BLaER1 (cell line): ENCODE measurements around the gene RNF180.
"Not testable (repeated sequence)": the region's sequence is repeated elsewhere in the genome, so short reads cannot be mapped to it uniquely, and the experiment has no call there.

Experiments
- H3K27ac ChIP-seq: shearing (Covaris generic); formaldehyde crosslinking; 2 replicates; pipeline ENCODE4 v1.8.1; 2022
- H3K27me3 ChIP-seq: shearing (Covaris generic); formaldehyde crosslinking; 2 replicates; pipeline ENCODE4 v1.8.1; 2022
- H3K36me3 ChIP-seq: shearing (Covaris generic); formaldehyde crosslinking; 2 replicates; pipeline ENCODE4 v1.8.1; 2022
- H3K4me1 ChIP-seq: shearing (Covaris generic); formaldehyde crosslinking; 2 replicates; pipeline ENCODE4 v1.8.1; 2022
- H3K4me2 ChIP-seq: shearing (Covaris generic); formaldehyde crosslinking; 2 replicates; pipeline ENCODE4 v1.8.1; 2022
- H3K4me3 ChIP-seq: shearing (Covaris generic); formaldehyde crosslinking; 2 replicates; pipeline ENCODE4 v1.8.1; 2022
- H3K9ac ChIP-seq: shearing (Covaris generic); formaldehyde crosslinking; 2 replicates; pipeline ENCODE4 v1.8.1; 2022
- H3K9me3 ChIP-seq: shearing (Covaris generic); formaldehyde crosslinking; 2 replicates; pipeline ENCODE4 v1.8.1; 2022
- H4K20me1 ChIP-seq: shearing (Covaris generic); formaldehyde crosslinking; 2 replicates; pipeline ENCODE4 v1.8.1; 2022
- Cebpa-rat ChIP-seq: shearing (Covaris generic); IDR thresholded peaks from 2 replicates; pipeline ENCODE4 v1.8.1; 2022

The RNF180 gene

DNA sequence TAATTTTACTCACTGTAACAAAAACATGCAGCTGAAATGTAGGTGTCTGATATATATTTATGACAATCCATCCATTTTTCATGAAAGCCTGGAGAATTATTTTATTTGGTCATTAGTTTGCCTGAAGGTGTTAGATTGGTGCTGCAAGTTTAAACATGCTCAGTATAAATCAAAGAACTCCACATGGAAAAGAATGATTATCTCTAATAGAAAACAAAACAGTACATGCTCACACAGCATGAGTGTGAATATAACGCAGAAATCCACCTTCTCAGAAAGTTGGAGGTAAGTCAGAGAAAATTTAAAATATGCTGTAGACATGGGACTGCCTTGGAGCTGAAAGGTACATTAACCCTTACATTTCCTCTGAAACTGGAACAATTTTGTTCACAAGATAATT is 174.7 kb downstream of the RNF180 start:
- Histone ChIP-seq H3K4me2 (no peak overlapping the region), H4K20me1 (no peaks in the 10 kb centered on the region), H3K27ac (no peak overlapping the region), H3K9me3 (no peaks in the 10 kb centered on the region), H3K9ac (no peak overlapping the region), H3K27me3 (no peaks in the 10 kb centered on the region), H3K36me3 (no peaks in the 10 kb centered on the region), H3K4me3 (no peak overlapping the region), H3K4me1 (no peaks in the 10 kb centered on the region)
- no peak for TF ChIP-seq Cebpa-rat

DNA sequence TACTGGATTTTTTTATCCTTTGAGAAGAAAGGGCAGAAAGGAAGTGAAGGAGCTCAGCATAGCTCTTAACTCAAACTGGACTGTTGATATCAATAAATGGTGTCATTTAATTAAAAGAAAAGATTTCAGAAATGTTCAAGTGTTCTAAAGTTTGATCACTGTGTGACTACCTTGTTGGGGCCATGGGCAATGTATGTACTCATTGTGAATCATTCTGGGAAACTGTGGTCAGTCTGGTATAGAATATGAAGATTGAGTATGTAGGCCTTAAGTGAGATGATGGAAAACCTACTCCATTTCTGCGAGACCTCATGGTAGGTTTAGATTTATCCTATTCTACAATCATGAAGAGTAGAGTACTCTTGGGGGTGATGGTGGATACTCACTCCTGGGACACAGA is 175.7 kb downstream of the RNF180 start:
- no peaks in the 10 kb centered on the region for H3K9me3 ChIP-seq
- no peak overlapping the region for H3K4me3 ChIP-seq
- no peak overlapping the region for H3K9ac ChIP-seq
- H4K20me1 ChIP-seq = no peaks in the 10 kb centered on the region
- no peak overlapping the region for H3K27ac ChIP-seq
- H3K4me1 ChIP-seq = no peaks in the 10 kb centered on the region
- no peak for TF ChIP-seq Cebpa-rat
- H3K36me3 ChIP-seq = no peaks in the 10 kb centered on the region
- no peak overlapping the region for H3K4me2 ChIP-seq
- no peaks in the 10 kb centered on the region for H3K27me3 ChIP-seq

DNA sequence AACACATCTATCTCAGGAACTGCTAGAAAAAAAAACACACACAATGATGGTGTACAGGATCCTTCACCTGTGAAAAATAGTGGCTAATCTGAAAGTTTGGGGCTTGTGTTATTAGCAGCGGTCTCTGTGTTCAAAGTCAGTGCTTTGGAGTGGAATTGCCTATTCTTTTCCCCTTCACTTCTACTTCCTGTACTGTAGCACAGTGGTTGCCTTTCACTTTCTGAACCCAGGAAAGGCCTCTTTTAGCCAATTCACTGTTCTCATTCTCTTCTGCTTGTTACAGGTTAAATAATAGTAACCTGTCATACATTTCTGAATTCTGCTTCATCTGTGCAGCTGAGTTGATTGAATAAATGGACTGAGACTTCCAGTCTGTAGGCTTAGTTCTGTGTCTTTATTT is 178.9 kb downstream of the RNF180 start:
- Histone ChIP-seq H3K27ac (no peak overlapping the region), H3K27me3 (no peaks in the 10 kb centered on the region), H4K20me1 (no peaks in the 10 kb centered on the region), H3K4me2 (no peak overlapping the region), H3K4me1 (no peaks in the 10 kb centered on the region), H3K9me3 (no peaks in the 10 kb centered on the region), H3K9ac (no peak overlapping the region), H3K4me3 (no peak overlapping the region), H3K36me3 (no peaks in the 10 kb centered on the region)
- TF ChIP-seq Cebpa-rat = no peak

DNA sequence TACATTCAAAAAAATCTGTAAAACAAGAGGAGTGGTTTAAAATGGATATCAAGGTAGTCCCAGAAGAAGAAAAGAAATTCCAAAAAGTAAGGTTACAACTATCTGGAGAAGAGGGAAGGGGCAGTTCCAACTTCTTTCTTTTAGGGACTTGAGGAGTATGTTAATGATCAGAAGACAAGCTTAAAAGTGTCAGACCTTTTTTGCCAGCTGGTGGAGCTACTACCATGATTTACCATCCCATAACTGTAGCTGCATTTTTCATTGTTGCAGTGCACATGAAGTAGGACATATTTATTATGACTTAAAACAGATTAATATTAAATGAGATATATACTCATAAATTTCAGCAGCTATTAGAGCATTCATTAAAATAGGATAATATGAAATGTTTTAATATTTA is 181.7 kb downstream of the RNF180 start:
- TF ChIP-seq Cebpa-rat = no peak
- Histone ChIP-seq H3K4me3 (no peak overlapping the region), H3K4me2 (no peak overlapping the region), H3K36me3 (no peaks in the 10 kb centered on the region), H3K27ac (no peak overlapping the region), H4K20me1 (no peaks in the 10 kb centered on the region), H3K9ac (no peak overlapping the region), H3K27me3 (no peaks in the 10 kb centered on the region), H3K4me1 (no peaks in the 10 kb centered on the region), H3K9me3 (no peaks in the 10 kb centered on the region)

DNA sequence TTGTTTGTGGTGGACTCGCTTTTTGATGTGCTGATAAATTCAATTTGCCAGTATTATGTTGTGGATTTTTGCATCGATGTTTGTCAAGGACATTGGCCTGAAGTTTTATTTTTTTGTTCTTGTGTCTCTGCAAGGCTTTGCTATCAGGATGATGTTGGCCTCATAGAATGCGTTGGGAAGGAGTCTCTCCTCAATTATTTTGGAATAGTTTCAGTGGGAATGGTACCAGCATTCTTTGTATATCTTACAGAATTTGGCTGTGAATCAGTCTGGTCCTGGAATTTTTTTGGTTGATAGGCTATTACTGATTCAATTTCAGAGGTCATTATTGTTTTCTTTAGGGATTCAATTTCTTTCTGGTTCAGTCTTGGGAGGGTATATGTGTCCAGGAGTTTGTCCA is 198.8 kb downstream of the RNF180 start:
- H3K9ac ChIP-seq = no peak overlapping the region
- H4K20me1 ChIP-seq = no peaks in the 10 kb centered on the region
- peaks cover 20% of the 10 kb centered on the region for H3K9me3 ChIP-seq
- no peaks in the 10 kb centered on the region for H3K4me1 ChIP-seq
- no peaks in the 10 kb centered on the region for H3K27me3 ChIP-seq
- no peak for TF ChIP-seq Cebpa-rat
- H3K27ac ChIP-seq = no peak overlapping the region
- H3K36me3 ChIP-seq = no peaks in the 10 kb centered on the region
- no peak overlapping the region for H3K4me3 ChIP-seq
- no peak overlapping the region for H3K4me2 ChIP-seq

DNA sequence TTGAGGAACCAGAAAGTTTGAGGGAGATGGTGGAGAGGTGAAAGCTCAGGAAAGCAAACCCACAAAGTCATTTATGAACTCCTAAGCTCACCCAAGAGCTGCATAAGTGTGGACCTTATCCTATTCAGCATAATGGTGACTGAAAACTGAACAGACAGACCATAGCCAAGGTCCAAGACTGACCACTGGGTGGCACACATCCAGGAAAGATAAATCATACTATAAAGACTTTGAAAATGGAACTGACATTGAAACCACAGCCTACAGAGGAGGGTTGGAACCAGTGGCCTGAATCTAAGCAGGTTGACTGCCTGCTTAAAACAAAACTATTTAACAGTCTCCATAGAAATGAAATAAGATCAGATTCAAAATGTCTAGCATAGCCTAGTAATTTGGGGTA is 219.1 kb downstream of the RNF180 start:
- Histone ChIP-seq H4K20me1 (no peaks in the 10 kb centered on the region), H3K4me2 (no peak overlapping the region), H3K4me1 (no peaks in the 10 kb centered on the region), H3K27ac (no peak overlapping the region), H3K4me3 (no peak overlapping the region), H3K36me3 (no peaks in the 10 kb centered on the region), H3K9me3 (no peaks in the 10 kb centered on the region), H3K27me3 (no peaks in the 10 kb centered on the region), H3K9ac (no peak overlapping the region)
- TF ChIP-seq Cebpa-rat = no peak

DNA sequence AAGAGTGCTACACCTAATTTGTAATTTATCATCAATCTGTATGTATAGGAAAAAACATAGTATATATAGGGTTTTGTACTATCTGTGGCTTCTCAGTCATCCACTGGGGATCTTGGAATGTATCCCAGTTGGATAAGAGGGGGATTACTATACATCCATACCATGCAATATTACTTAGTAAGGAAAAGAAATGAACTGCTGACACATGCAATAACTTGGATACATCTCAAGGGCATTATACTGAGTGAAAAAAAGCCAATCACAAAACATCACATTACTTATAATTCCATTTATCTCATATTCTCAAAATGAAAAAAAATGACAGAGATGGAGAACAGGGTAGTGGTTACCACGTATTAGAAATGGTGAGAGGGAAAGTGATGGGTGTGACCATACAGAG is 231.9 kb downstream of the RNF180 start:
- no peak for TF ChIP-seq Cebpa-rat
- no peaks in the 10 kb centered on the region for H4K20me1 ChIP-seq
- no peak overlapping the region for H3K4me3 ChIP-seq
- no peaks in the 10 kb centered on the region for H3K4me1 ChIP-seq
- H3K4me2 ChIP-seq = no peak overlapping the region
- no peak overlapping the region for H3K27ac ChIP-seq
- H3K36me3 ChIP-seq = no peaks in the 10 kb centered on the region
- H3K9ac ChIP-seq = no peak overlapping the region
- H3K27me3 ChIP-seq = no peaks in the 10 kb centered on the region
- H3K9me3 ChIP-seq = 0 out of 2 replicates have a peak, but pooled peaks cover 4% of the 10 kb centered on the region

DNA sequence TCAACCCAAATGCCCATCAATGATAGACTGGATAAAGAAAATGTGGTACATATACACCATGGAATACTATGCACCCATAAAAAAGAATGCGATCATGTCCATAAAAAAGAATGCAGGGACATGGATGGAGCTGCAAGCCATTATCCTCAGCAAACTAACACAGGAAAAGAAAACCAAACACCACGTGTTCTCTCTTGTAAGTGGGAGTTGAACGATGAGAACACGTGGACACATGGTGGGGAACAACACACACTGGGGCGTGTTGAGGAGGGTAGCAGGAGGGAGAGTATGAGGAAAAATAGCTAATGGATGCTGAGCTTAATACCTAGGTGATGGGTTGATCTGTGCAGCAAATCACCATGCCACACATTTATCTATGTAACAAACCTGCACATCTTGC is 233.1 kb downstream of the RNF180 start:
- not testable (repeated sequence) for H3K9ac ChIP-seq, H3K4me3 ChIP-seq, H3K27me3 ChIP-seq, H3K9me3 ChIP-seq, H4K20me1 ChIP-seq, H3K4me2 ChIP-seq, H3K27ac ChIP-seq, H3K36me3 ChIP-seq, H3K4me1 ChIP-seq

DNA sequence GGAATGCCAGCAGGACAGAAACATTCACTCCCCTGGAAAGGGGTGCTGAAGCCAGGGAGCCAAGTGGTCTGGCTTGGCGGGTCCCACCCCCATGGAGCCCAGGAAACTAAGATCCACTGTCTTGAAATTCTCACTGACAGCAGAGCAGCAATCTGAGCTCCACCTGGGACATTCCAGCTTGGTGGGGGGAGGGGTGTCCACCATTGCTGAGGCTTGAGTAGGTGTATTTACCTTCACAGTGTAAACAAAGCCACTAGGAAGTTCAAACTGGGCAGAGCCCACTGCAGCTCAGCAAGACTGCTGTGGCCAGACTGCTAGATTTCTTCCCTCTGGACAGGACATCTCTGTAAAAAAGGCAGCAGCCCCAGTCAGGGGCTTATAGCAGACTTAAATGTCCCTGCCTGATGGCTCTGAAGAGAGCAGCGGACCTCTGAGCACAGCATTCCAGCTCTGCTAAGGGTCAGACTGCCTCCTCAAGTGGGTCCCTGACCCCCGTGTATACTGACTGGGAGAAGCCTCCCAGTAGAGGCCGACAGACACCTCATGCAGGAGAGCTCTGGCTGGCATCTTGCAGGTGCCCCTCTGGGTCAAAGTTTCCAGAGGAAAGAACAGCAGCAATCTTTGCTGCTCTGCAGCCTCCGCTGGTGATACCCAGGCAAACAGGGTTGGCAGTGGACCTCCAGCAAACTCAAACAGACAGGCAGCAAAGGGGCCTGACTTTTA is 241.6 kb downstream of the RNF180 start:
- H3K4me2 ChIP-seq = not testable (repeated sequence)

DNA sequence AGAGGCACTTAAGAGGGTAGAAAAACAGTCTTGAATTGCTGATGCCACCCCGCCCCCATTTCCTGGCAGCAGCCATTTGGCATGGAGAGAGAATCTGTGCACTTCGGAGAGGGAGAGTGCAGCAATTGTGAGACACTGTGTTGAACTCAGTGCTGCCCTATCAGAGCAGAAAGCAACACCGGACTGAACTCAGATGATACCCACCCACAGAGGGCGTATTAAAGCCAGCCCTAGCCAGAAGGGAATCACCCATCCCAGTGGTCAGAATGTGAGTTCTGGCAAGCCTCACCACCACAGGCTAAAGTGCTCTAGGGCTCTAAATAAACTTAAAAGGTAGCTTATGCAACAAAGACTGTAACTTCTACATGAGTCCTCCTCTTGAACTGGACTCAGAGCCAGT is 251.7 kb downstream of the RNF180 start:
- Histone ChIP-seq H3K9me3 (no peaks in the 10 kb centered on the region), H3K27ac (no peak overlapping the region), H3K36me3 (no peaks in the 10 kb centered on the region), H4K20me1 (no peaks in the 10 kb centered on the region), H3K4me1 (no peaks in the 10 kb centered on the region), H3K4me3 (no peak overlapping the region), H3K9ac (no peak overlapping the region), H3K4me2 (no peak overlapping the region), H3K27me3 (no peaks in the 10 kb centered on the region)
- no peak for TF ChIP-seq Cebpa-rat

More for the DNA sequence above, 241.6 kb downstream of the RNF180 start:
- not testable (repeated sequence) for H3K4me3 ChIP-seq, H3K36me3 ChIP-seq, H3K4me1 ChIP-seq, H3K9ac ChIP-seq, H3K27ac ChIP-seq, H3K27me3 ChIP-seq, H3K9me3 ChIP-seq, H4K20me1 ChIP-seq

DNA sequence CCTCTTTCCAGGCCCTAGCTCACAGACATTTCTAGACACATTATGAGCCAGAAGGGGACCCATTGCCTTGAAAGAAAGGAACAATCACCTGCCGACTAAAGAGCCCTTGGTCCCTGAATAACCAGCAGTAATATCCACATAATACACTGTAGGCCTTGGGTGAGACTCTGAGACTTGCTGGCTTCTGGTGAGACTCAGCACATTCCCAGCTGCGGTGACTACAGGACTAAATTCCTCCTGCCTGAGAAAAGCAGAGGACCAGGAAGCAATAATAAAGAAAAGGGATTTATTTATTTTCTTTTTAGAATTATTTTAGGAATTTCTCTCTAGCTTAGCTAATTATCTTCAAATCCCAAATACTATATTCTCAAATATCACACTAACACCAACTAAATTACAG is 252.4 kb downstream of the RNF180 start:
- H3K4me1 ChIP-seq = no peaks in the 10 kb centered on the region
- no peaks in the 10 kb centered on the region for H4K20me1 ChIP-seq
- H3K9me3 ChIP-seq = no peaks in the 10 kb centered on the region
- H3K9ac ChIP-seq = no peak overlapping the region
- no peaks in the 10 kb centered on the region for H3K27me3 ChIP-seq
- no peaks in the 10 kb centered on the region for H3K36me3 ChIP-seq
- H3K4me3 ChIP-seq = no peak overlapping the region
- no peak overlapping the region for H3K27ac ChIP-seq
- TF ChIP-seq Cebpa-rat = no peak
- no peak overlapping the region for H3K4me2 ChIP-seq
